ENCODE data around the gene PRICKLE1.

The PRICKLE1 gene

GRCh38 chr12:42588524-42589464, 752 bp downstream of the PRICKLE1 start:
- peak overlapping the region; percentile 97 for H3K4me3 ChIP-seq (ENCODE audit: low read depth, low read length)
- TF ChIP-seq CTCF (IDR thresholded peaks at IDR 0.05; ENCODE audit: low read depth, low read length): peak; percentile 69

GRCh38 chr12:42587601-42588523, 1.7 kb downstream of the PRICKLE1 start:
- H3K4me3 ChIP-seq (ENCODE audit: low read depth, low read length): peak overlapping the region; percentile 97
- no peak for TF ChIP-seq CTCF (IDR thresholded peaks at IDR 0.05; ENCODE audit: low read depth, low read length)

GRCh38 chr12:42586268-42586667, 3.3 kb downstream of the PRICKLE1 start:
- no peak overlapping the region for H3K4me3 ChIP-seq (ENCODE audit: low read depth, low read length)
- TF ChIP-seq CTCF (IDR thresholded peaks at IDR 0.05; ENCODE audit: low read depth, low read length): no peak

- no peak for TF ChIP-seq CTCF (IDR thresholded peaks at IDR 0.05; ENCODE audit: low read depth, low read length)
- H3K4me3 ChIP-seq (ENCODE audit: low read depth, low read length): no peak overlapping the region
These were observed 3.7 kb downstream of the PRICKLE1 start for GRCh38 chr12:42585841-42586216.

GRCh38 chr12:42585154-42585840, 4.2 kb downstream of the PRICKLE1 start:
- H3K4me3 ChIP-seq (ENCODE audit: low read depth, low read length): no peak overlapping the region
- TF ChIP-seq CTCF (IDR thresholded peaks at IDR 0.05; ENCODE audit: low read depth, low read length): no peak

GRCh38 chr12:42584651-42585111, 4.9 kb downstream of the PRICKLE1 start:
- TF ChIP-seq CTCF (IDR thresholded peaks at IDR 0.05; ENCODE audit: low read depth, low read length): no peak
- H3K4me3 ChIP-seq (ENCODE audit: low read depth, low read length): no peak overlapping the region
